ENCODE measurements around the gene FBXO47. TPM values are rescaled to one million over a fixed set of nuclear protein-coding genes. Genes with fewer than 3 reads are reported as not detected.

Gene FBXO47
- polyA plus RNA-seq, 3 donors, result not detected

DNA sequence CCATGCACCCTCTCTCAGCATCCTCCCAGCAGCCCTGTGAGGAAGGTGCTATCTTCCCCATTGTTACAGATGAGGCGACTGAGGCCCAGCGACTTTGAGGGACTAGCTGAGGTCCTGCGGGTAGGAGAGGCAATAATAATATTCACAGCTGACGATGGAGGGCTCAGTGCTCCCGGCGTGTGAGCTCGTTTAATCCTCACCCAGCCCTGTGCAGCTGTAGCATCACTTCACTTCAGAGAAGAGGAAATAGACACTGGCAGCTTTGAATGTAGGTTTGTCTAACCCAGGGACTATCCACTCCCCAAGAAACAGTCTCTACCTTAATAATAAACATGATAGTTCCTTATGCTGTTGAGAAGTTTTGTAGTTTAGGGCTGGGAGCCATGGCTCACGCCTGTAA, 75.8 kb downstream of the FBXO47 start:
- Histone ChIP-seq H3K4me3 (replicated peaks in 1 of 3; ENCODE audit: low read depth in 2 of 3, low read length in 3 of 3) (no peak overlapping the region), H2AFZ (ENCODE audit: insufficient read depth, low read depth, low read length, poor library complexity, severe bottlenecking) (no peak overlapping the region), H3K27ac (ENCODE audit: low read depth in 1 of 2, low read length in 2 of 2) (no peak overlapping the region), H3K36me3 (replicated peaks in 1 of 2; ENCODE audit: control insufficient read depth in 1 of 2, insufficient read depth in 2 of 2, low read length in 2 of 2) (peaks cover 85 to 99% of the 10 kb centered on the region in 2 donors), H3K4me1 (ENCODE audit: control insufficient read depth in 1 of 2, insufficient read depth in 2 of 2, low read length in 2 of 2) (peaks cover 0 to 14% of the 10 kb centered on the region in 2 donors), H3K79me2 (ENCODE audit: insufficient read depth, low read length) (peaks cover 75% of the 10 kb centered on the region), H4K20me1 (ENCODE audit: insufficient read depth, low read length) (peaks cover 99% of the 10 kb centered on the region), H3K9me3 (replicated peaks in 1 of 2; ENCODE audit: control insufficient read depth in 1 of 2, insufficient read depth in 1 of 2, low read length in 2 of 2) (no peaks in the 10 kb centered on the region), H3K4me2 (replicated peaks; ENCODE audit: extremely low read depth, low read length, poor library complexity, severe bottlenecking) (no peak overlapping the region), H3K9ac (ENCODE audit: insufficient read depth, low read length, poor library complexity, severe bottlenecking) (no peak overlapping the region), H3K27me3 (ENCODE audit: control insufficient read depth in 2 of 2, insufficient read depth in 2 of 2, low read length in 2 of 2) (no peaks in the 10 kb centered on the region)
- Mint-ChIP-seq H3K4me3 (no peak overlapping the region), H3K9me3 (no peaks in the 10 kb centered on the region), H3K27ac (peak overlapping the region in 2 of 7 donors; percentile 35 to 42), H3K36me3 (peaks cover 63 to 93% of the 10 kb centered on the region in 2 donors), H3K4me1 (peaks cover 17% of the 10 kb centered on the region), H3K27me3 (ENCODE audit: low read depth in 3 of 3) (peaks cover 0 to 1% (median 0%) of the 10 kb centered on the region in 3 donors)
- intact Hi-C loops (cut with micrococcal nuclease), result no loop called here
- TF ChIP-seq, protein P1, sequence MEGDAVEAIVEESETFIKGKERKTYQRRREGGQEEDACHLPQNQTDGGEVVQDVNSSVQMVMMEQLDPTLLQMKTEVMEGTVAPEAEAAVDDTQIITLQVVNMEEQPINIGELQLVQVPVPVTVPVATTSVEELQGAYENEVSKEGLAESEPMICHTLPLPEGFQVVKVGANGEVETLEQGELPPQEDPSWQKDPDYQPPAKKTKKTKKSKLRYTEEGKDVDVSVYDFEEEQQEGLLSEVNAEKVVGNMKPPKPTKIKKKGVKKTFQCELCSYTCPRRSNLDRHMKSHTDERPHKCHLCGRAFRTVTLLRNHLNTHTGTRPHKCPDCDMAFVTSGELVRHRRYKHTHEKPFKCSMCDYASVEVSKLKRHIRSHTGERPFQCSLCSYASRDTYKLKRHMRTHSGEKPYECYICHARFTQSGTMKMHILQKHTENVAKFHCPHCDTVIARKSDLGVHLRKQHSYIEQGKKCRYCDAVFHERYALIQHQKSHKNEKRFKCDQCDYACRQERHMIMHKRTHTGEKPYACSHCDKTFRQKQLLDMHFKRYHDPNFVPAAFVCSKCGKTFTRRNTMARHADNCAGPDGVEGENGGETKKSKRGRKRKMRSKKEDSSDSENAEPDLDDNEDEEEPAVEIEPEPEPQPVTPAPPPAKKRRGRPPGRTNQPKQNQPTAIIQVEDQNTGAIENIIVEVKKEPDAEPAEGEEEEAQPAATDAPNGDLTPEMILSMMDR (IDR thresholded peaks at IDR 0.05), result no peak
- WGBS (ENCODE audit: insufficient coverage), result 100% methylated on average over 1 of the region's 8 CpGs
- no peak for DNase-seq

DNA sequence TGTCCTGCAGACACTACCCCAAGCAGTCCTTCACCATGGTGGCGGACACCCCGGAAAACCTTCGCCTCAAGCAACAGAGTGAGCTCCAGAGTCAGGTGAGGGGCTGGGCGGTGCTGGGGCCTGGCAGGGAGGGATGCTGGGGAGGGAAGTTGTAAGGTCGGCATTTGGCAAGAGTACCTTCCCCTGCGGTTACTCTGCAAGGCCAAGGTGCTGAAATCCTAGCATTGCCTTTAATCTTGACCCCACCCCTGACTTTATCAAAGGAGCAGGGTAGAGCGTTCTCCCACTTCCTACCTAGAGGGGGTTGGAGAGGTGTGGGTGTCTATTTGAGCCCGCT, 76.8 kb downstream of the FBXO47 start:
- peak overlapping the region in 2 of 7 donors; percentile 46 to 88 for H3K27ac Mint-ChIP-seq
- Histone ChIP-seq H3K9me3 (replicated peaks in 1 of 2; ENCODE audit: control insufficient read depth in 1 of 2, insufficient read depth in 1 of 2, low read length in 2 of 2) (no peaks in the 10 kb centered on the region), H3K27me3 (ENCODE audit: control insufficient read depth in 2 of 2, insufficient read depth in 2 of 2, low read length in 2 of 2) (no peaks in the 10 kb centered on the region), H3K4me3 (replicated peaks in 1 of 3; ENCODE audit: low read depth in 2 of 3, low read length in 3 of 3) (no peak overlapping the region), H3K27ac (ENCODE audit: low read depth in 1 of 2, low read length in 2 of 2) (peak overlapping the region in 1 of 2 donors; percentile 14), H3K9ac (ENCODE audit: insufficient read depth, low read length, poor library complexity, severe bottlenecking) (peak overlapping the region; percentile 21), H4K20me1 (ENCODE audit: insufficient read depth, low read length) (peaks cover 99% of the 10 kb centered on the region), H3K4me1 (ENCODE audit: control insufficient read depth in 1 of 2, insufficient read depth in 2 of 2, low read length in 2 of 2) (peaks cover 4 to 10% of the 10 kb centered on the region in 2 donors), H3K4me2 (replicated peaks; ENCODE audit: extremely low read depth, low read length, poor library complexity, severe bottlenecking) (no peak overlapping the region), H3K79me2 (ENCODE audit: insufficient read depth, low read length) (peaks cover 75% of the 10 kb centered on the region), H3K36me3 (replicated peaks in 1 of 2; ENCODE audit: control insufficient read depth in 1 of 2, insufficient read depth in 2 of 2, low read length in 2 of 2) (peaks cover 84 to 99% of the 10 kb centered on the region in 2 donors), H2AFZ (ENCODE audit: insufficient read depth, low read depth, low read length, poor library complexity, severe bottlenecking) (no peak overlapping the region)
- WGBS (ENCODE audit: insufficient coverage), result no CpG with 5 or more reads among the region's 8 CpGs
- peaks cover 67 to 95% of the 10 kb centered on the region in 2 donors for H3K36me3 Mint-ChIP-seq
- H3K9me3 Mint-ChIP-seq, result no peaks in the 10 kb centered on the region
- H3K27me3 Mint-ChIP-seq (ENCODE audit: low read depth in 3 of 3), result peaks cover 0 to 1% (median 0%) of the 10 kb centered on the region in 3 donors
- peaks cover 23% of the 10 kb centered on the region for H3K4me1 Mint-ChIP-seq
- no peak for DNase-seq
- intact Hi-C loops (cut with micrococcal nuclease), result no loop called here
- TF ChIP-seq, protein P1 (IDR thresholded peaks at IDR 0.05), result no peak
- no peak overlapping the region for H3K4me3 Mint-ChIP-seq

Data from CD14-positive monocyte (primary cell).